A549 (cell line): Measurements from ENCODE around the gene XIST. TPM values are rescaled to one million over a fixed set of nuclear protein-coding genes. Genes with fewer than 3 reads are reported as not detected.
"Not testable (repeated sequence)": the region's sequence is repeated elsewhere in the genome, so short reads cannot be mapped to it uniquely, and the experiment has no call there.

Source experiments
- ATAC-seq, 2 experiments: fragments of 200-7000 bp in 1 of 2; fragments of >200 bp in 1 of 2; cut with Nextera tagmentation in 1 of 2; cut with Tn5 transposase in 1 of 2; 3 replicates each; pipeline versions ENCODE4 v1.8.0 to v1.9.1; 2018 to 2020; ENCODE audit warnings: mild to moderate bottlenecking in 1 of 2, moderate library complexity in 1 of 2
- CTCF ChIA-PET: fragments of 300-600 bp; sonication (Branson Sonifier 250); formaldehyde crosslinking; extraction: SDS; loops from one replicate; lab custom pipeline; 2021; ENCODE audit warnings: antibody characterized with exemption, inconsistent platforms; lab: Yijun Ruan, JAX
- POLR2A ChIA-PET: fragments of 350-600 bp; formaldehyde crosslinking; extraction: SDS; loops from one replicate; lab custom pipeline; 2021; ENCODE audit warnings: antibody characterized with exemption, inconsistent platforms; lab: Yijun Ruan, JAX
- DNase-seq, 2 experiments: peaks; one replicate each; pipeline versions ENCODE4 v3.0.0 to v3.0.0-alpha.2; 2011 to 2016; ENCODE audit warnings: low read depth in 1 of 2, low spot score in 1 of 2
- FAIRE-seq: peaks from 2 replicates; lab custom pipeline; 2011; peaks lifted over from hg19 to GRCh38; lab: Jason Lieb, UNC
- H3K27ac ChIP-seq, 2 experiments: fragments of >200 bp; sonication (Bioruptor Twin); formaldehyde crosslinking; 3 replicates each; pipeline ENCODE4 v1.5.1; 2016 to 2017
- H3K4me1 ChIP-seq: fragments of >200 bp; sonication (Bioruptor Twin); formaldehyde crosslinking; 3 replicates; pipeline ENCODE4 v1.6.1; 2016
- H3K4me2 ChIP-seq: fragments of >200 bp; sonication (Bioruptor Twin); formaldehyde crosslinking; 3 replicates; pipeline ENCODE4 v1.6.1; 2016
- H3K4me3 ChIP-seq: fragments of >200 bp; sonication (Bioruptor Twin); formaldehyde crosslinking; 3 replicates; pipeline ENCODE4 v1.5.1; 2016
- H3K9me3 ChIP-seq: fragments of >200 bp; sonication (Bioruptor Twin); formaldehyde crosslinking; 3 replicates; pipeline ENCODE4 v1.6.1; 2016
- CEBPB ChIP-seq, 2 experiments: fragments of >200 bp in 1 of 2; sonication (Bioruptor Twin) in 1 of 2; formaldehyde crosslinking in 1 of 2; IDR thresholded peaks; 2 replicates each; pipeline ENCODE4 v1.6.1; 2012 to 2016
- CHD4 ChIP-seq: fragments of 200-600 bp; sonication (generic); IDR thresholded peaks from 2 replicates; pipeline ENCODE4 v1.6.1; 2016; ENCODE audit warnings: antibody characterized with exemption, mild to moderate bottlenecking, borderline replicate concordance
- EP300 ChIP-seq, 2 experiments: fragments of >200 bp; sonication (Bioruptor Twin); formaldehyde crosslinking; IDR thresholded peaks; 2 replicates in 1 of 2; 3 replicates in 1 of 2; pipeline ENCODE4 v1.6.1; 2016 to 2017
- GATA3 ChIP-seq: IDR thresholded peaks from 2 replicates; pipeline ENCODE4 v1.6.1; 2012; ENCODE audit warnings: borderline replicate concordance
- MAFK ChIP-seq: fragments of 450-650 bp; IDR thresholded peaks from 2 replicates; pipeline ENCODE4 v1.6.1; 2014; ENCODE audit not compliant: partially characterized antibody
- MAX ChIP-seq: IDR thresholded peaks from 2 replicates; pipeline ENCODE4 v1.6.1; 2012
- NPAS2 ChIP-seq: fragments of 250-450 bp; sonication (Bioruptor Pico); IDR thresholded peaks from 2 replicates; pipeline ENCODE4 v1.8.0; 2022; ENCODE audit warnings: mild to moderate bottlenecking, moderate library complexity, borderline replicate concordance
- POLR2AphosphoS2 ChIP-seq: conservative IDR thresholded peaks from 2 replicates; pipeline ENCODE4 v1.6.1; 2012; ENCODE audit warnings: low read length, improper control_type of control experiment, inconsistent platforms
- SREBF2 ChIP-seq: fragments of 450-650 bp; IDR thresholded peaks from 2 replicates; pipeline ENCODE4 v1.6.1; 2014; ENCODE audit warnings: mild to moderate bottlenecking, moderate library complexity
- WGBS: methylation state at CpG from one replicate; pipeline ENCODE4 v1.1.6; 2017; ENCODE audit errors: missing lambda C conversion rate; 5-methylcytosine and 5-hydroxymethylcytosine counted together
- polyA minus RNA-seq: library from RNA; depleted of rRNA, polyadenylated mRNA; stranded (reverse); fragments of >200 nt; gene quantifications from 2 replicates; pipeline ENCODE4 v1.2.3, GENCODE V29; 2011; rRNA and poly(A)+ RNA removed
- polyA plus RNA-seq, 4 experiments: library from polyadenylated mRNA; depleted of rRNA in 3 of 4; stranded (reverse); fragments of >200 nt; fragmentation: RNase III in 1 of 4; extraction: RNeasy Plus Mini Kit Qiagen cat#74134 plus additional on column Dnase treatment in 1 of 4; gene quantifications; 2 replicates in 3 of 4; 3 replicates in 1 of 4; pipeline ENCODE4 v1.2.3, GENCODE V29; 2011 to 2017
- TF ChIP-seq, protein P1 (sequence below): fragments of 200-600 bp; sonication (generic); IDR thresholded peaks from 2 replicates; pipeline ENCODE4 v1.6.1; 2016; ENCODE audit warnings: antibody characterized with exemption, mild to moderate bottlenecking, moderate library complexity

The XIST gene
- 0.11 and 0.19 TPM in 2 replicates for polyA plus RNA-seq (2011; rRNA removed)
- polyA plus RNA-seq (2012; cell fraction: cytosol; rRNA removed), result not detected in 2 replicates
- polyA plus RNA-seq (2012; cell fraction: nucleus; rRNA removed), result 0.01 and 0.07 TPM in 2 replicates
- not detected in 3 replicates for polyA plus RNA-seq (2017; fragmentation: RNase III; extraction: RNeasy Plus Mini Kit Qiagen cat#74134 plus additional on column Dnase treatment)
- polyA minus RNA-seq, result 0.12 and 0.44 TPM in 2 replicates

DNA sequence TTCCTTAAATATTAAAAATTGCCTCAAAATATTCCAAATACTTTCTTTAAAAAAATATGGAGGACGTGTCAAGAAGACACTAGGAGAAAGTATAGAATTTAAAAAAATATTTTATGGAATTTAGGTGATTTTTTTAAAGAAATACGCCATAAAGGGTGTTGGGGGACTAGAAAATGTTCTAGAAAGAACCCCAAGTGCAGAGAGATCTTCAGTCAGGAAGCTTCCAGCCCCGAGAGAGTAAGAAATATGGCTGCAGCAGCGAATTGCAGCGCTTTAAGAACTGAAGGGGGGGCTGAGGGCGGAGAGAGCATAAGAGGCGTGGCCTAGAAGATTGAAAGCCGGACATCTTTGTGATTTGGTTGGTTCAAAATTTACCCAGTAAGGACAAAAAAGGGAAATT, at the start of gene XIST:
XIST (minus strand) TSS at position 248 of the 400 bp plus-strand sequence.
- no peak for FAIRE-seq
- Histone ChIP-seq H3K4me1 (no peaks in the 10 kb centered on the region), H3K27ac (no peak within 1 kb of the TSS), H3K4me3 (no peak within 1 kb of the TSS), H3K9me3 (no peaks in the 10 kb centered on the region), H3K4me2 (no peak within 1 kb of the TSS)
- ChIA-PET CTCF (interaction anchor here (0.6 to 2.1 kb wide), 2 partner anchors 281 to 787 kb away, joined by 3 to 5 read pairs; no protein-coding TSS in a partner anchor), POLR2A (no interaction called here)
- no peak for TF ChIP-seq POLR2AphosphoS2
- TF ChIP-seq, protein P1, sequence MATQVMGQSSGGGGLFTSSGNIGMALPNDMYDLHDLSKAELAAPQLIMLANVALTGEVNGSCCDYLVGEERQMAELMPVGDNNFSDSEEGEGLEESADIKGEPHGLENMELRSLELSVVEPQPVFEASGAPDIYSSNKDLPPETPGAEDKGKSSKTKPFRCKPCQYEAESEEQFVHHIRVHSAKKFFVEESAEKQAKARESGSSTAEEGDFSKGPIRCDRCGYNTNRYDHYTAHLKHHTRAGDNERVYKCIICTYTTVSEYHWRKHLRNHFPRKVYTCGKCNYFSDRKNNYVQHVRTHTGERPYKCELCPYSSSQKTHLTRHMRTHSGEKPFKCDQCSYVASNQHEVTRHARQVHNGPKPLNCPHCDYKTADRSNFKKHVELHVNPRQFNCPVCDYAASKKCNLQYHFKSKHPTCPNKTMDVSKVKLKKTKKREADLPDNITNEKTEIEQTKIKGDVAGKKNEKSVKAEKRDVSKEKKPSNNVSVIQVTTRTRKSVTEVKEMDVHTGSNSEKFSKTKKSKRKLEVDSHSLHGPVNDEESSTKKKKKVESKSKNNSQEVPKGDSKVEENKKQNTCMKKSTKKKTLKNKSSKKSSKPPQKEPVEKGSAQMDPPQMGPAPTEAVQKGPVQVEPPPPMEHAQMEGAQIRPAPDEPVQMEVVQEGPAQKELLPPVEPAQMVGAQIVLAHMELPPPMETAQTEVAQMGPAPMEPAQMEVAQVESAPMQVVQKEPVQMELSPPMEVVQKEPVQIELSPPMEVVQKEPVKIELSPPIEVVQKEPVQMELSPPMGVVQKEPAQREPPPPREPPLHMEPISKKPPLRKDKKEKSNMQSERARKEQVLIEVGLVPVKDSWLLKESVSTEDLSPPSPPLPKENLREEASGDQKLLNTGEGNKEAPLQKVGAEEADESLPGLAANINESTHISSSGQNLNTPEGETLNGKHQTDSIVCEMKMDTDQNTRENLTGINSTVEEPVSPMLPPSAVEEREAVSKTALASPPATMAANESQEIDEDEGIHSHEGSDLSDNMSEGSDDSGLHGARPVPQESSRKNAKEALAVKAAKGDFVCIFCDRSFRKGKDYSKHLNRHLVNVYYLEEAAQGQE, result no peak
- no peak for TF ChIP-seq CEBPB (IDR thresholded peaks at IDR 0.05)
- no peak for TF ChIP-seq GATA3
- no peak for TF ChIP-seq MAX
- no peak for DNase-seq
- ATAC-seq, result no peak
- WGBS, result 62% methylated on average over 8 of the region's 8 CpGs

DNA sequence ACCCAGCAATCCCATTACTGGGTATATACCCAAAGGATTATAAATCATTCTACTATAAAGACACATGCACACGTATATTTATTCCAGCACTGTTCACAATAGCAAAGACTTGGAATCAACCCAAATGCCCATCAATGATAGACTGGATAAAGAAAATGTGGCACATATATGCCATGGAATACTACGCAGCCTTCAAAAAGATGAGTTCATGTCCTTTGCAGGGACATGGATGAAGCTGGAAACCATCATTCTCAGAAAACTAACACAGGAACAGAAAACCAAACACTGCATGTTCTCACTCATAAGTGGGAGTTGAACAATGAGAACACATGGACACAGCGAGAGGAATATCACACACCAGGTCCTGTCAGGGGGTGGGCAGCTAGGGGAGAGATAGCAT, 45.8 kb upstream of the XIST start:
- not testable (repeated sequence) for FAIRE-seq
- 52% methylated on average over 3 of the region's 3 CpGs for WGBS

DNA sequence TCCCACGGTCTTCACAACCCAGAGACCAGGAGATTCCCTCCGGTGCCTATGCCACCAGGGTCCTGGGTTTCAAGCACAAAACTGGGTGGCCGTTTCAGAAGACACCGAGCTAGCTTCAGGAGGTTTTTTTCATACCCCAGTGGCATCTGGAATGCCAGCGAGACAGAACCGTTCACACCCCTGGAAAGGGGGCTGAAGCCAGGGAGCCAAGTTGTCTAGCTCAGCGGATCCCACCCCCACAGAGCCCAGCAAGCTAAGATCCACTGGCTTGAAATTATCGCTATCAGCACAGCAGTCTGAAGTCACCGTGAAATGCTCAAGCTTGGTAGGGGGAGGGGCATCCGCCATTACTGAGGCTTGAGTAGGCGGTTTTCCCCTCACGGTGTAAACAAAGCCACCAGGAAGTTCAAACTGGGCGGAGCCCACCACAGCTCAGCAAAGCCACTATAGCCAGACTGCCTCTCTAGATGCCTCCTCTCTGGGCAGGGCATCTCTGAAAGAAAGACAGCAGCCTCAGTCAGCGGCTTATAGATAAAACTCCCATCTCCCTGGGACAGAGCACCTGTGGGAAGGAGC, 40.1 kb upstream of the XIST start:
- ATAC-seq, H3K9me3 ChIP-seq, H3K4me3 ChIP-seq, FAIRE-seq, POLR2A ChIA-PET, H3K27ac ChIP-seq, H3K4me2 ChIP-seq, H3K4me1 ChIP-seq, DNase-seq: not testable (repeated sequence)
- 70% methylated on average over 13 of the region's 14 CpGs for WGBS
- CTCF ChIA-PET, result interaction anchor here (1.0 kb wide), 1 partner anchor 8 kb away, joined by 3 read pairs; no protein-coding TSS in a partner anchor

More for the DNA sequence above, 45.8 kb upstream of the XIST start:
- H3K27ac ChIP-seq, H3K4me1 ChIP-seq, CTCF ChIA-PET, DNase-seq, H3K9me3 ChIP-seq, H3K4me3 ChIP-seq, POLR2A ChIA-PET, H3K4me2 ChIP-seq, ATAC-seq: not testable (repeated sequence)

DNA sequence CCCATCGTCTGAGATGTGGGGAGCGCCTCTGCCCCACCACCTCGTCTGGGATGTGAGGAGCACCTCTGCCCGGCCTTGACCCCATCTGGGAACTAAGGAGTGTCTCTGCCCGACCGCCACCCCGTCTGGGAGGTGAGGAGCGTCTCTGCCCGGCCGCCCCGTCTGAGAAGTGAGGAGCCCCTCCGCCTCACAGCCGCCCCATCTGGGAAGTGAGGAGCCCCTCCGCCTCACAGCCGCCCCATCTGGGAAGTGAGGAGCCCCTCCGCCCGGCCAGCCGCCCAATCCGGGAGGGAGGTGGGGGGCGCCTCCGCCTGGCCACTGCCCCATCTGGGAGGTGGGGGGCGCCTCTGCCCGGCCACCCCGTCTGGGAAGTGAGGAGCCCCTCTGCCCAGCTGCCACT, 29.7 kb upstream of the XIST start:
- POLR2A ChIA-PET, H3K4me3 ChIP-seq, H3K27ac ChIP-seq, H3K4me2 ChIP-seq, H3K9me3 ChIP-seq, CTCF ChIA-PET, DNase-seq, ATAC-seq, H3K4me1 ChIP-seq, FAIRE-seq: not testable (repeated sequence)
- 83% methylated on average over 6 of the region's 24 CpGs for WGBS

DNA sequence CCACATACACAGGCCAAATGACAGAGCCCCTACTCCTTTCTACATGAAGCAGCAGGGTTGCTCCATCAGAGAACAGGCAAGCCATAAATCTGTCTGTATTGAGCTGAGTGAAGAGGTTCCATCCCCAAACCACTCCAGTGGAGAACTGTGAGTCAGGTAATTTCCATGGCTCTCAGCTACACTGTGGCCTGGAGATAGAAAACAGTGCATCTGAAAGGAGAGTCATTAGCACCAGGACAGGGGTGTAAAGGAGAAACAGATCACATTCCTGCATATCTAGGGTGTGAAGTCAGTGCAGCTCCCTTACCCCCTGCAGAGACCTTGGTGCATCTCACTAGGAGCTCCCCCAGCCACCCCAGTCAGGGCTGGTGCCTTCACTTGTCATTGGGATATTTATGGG, 25.2 kb upstream of the XIST start:
- FAIRE-seq (no peak), DNase-seq (no peak), ATAC-seq (no peak)
- H3K4me1 ChIP-seq, result no peaks in the 10 kb centered on the region
- POLR2A ChIA-PET, result no interaction called here
- H3K4me3 ChIP-seq, result no peak overlapping the region
- CTCF ChIA-PET, result interaction anchor here (1.1 kb wide), 1 partner anchor 38 kb away, joined by 3 read pairs; no protein-coding TSS in a partner anchor
- H3K27ac ChIP-seq, result no peak overlapping the region
- H3K4me2 ChIP-seq, result no peak overlapping the region
- peaks cover 7% of the 10 kb centered on the region; the same call in 2 of the 3 replicates for H3K9me3 ChIP-seq
- no peak for TF ChIP-seq EP300 (IDR thresholded peaks at IDR 0.05)
- TF ChIP-seq CHD4, result no peak
- TF ChIP-seq MAFK, result no peak
- no peak for TF ChIP-seq SREBF2
- TF ChIP-seq NPAS2 (CRISPR knock-in tag), result no peak
